CD4-positive, alpha-beta memory T cell (primary cell): Measurements from ENCODE around the gene SLC17A8. TPM values are rescaled to one million over a fixed set of nuclear protein-coding genes. Genes with fewer than 3 reads are reported as not detected.
A peak's percentile ranks its signal among the peaks of the same experiment; 100 is the strongest.

ENCODE experiments used
- CTCF ChIA-PET: fragments of 350-600 bp; sonication (Branson Sonifier 250); formaldehyde crosslinking; loops from one replicate; lab custom pipeline; 2021; ENCODE audit warnings: inconsistent platforms; ENCODE audit not compliant: partially characterized antibody; lab: Charles Lee
- POLR2A ChIA-PET: fragments of 350-600 bp; sonication (Branson Sonifier 250); formaldehyde crosslinking; loops from one replicate; lab custom pipeline; 2021; ENCODE audit not compliant: partially characterized antibody; lab: Charles Lee
- DNase-seq, 5 donors: peaks; one replicate each; pipeline versions ENCODE4 v3.0.0 to v3.0.0-alpha.2; 2020 to 2022; ENCODE audit warnings: mixed read lengths in 1 of 5
- H3K27ac ChIP-seq: one replicate; pipeline ENCODE4 v1.7.0; 2013; ENCODE audit warnings: low read depth, low read length
- H3K27me3 ChIP-seq: 2 replicates; pipeline ENCODE4 v1.7.0; 2013; ENCODE audit warnings: mild to moderate bottlenecking, low read length, moderate library complexity; ENCODE audit not compliant: insufficient read depth
- H3K36me3 ChIP-seq: 2 replicates; pipeline ENCODE4 v1.7.0; 2013; ENCODE audit warnings: mild to moderate bottlenecking, low read length, moderate library complexity; ENCODE audit not compliant: insufficient read depth
- H3K4me1 ChIP-seq: 2 replicates; pipeline ENCODE4 v1.7.0; 2013; ENCODE audit warnings: mild to moderate bottlenecking, low read length, moderate library complexity; ENCODE audit not compliant: insufficient read depth
- H3K4me3 ChIP-seq, 2 donors: one replicate each; pipeline ENCODE4 v1.7.0; 2013; ENCODE audit warnings: low read length in 2 of 2, mild to moderate bottlenecking in 1 of 2
- H3K9me3 ChIP-seq, 2 donors: one replicate each; pipeline ENCODE4 v1.7.0; 2013; ENCODE audit warnings: low read length in 2 of 2, control low read depth in 1 of 2; ENCODE audit not compliant: control insufficient read depth in 1 of 2
- H3K27ac Mint-ChIP-seq, 7 donors: one replicate each; pipeline ENCODE4 v1.8.0; 2020 to 2021; ENCODE audit warnings: mixed read lengths in 7 of 7, mild to moderate bottlenecking in 6 of 7, inconsistent platforms in 3 of 7, moderate library complexity in 3 of 7
- H3K27me3 Mint-ChIP-seq, 2 donors: one replicate each; pipeline ENCODE4 v1.8.0; 2020 to 2021; ENCODE audit warnings: mixed read lengths in 2 of 2
- H3K36me3 Mint-ChIP-seq, 2 donors: one replicate each; pipeline ENCODE4 v1.8.0; 2020 to 2021; ENCODE audit warnings: mixed read lengths in 2 of 2, inconsistent platforms in 1 of 2, mild to moderate bottlenecking in 1 of 2
- H3K4me1 Mint-ChIP-seq, 4 donors: one replicate each; pipeline ENCODE4 v1.8.0; 2020 to 2021; ENCODE audit warnings: mixed read lengths in 4 of 4, mild to moderate bottlenecking in 1 of 4
- H3K4me3 Mint-ChIP-seq, 8 donors: one replicate each; pipeline ENCODE4 v1.8.0; 2020 to 2021; ENCODE audit warnings: mixed read lengths in 8 of 8, mild to moderate bottlenecking in 7 of 8, moderate library complexity in 6 of 8, inconsistent platforms in 3 of 8
- H3K9me3 Mint-ChIP-seq, 8 donors: one replicate each; pipeline ENCODE4 v1.8.0; 2020 to 2021; ENCODE audit warnings: mixed read lengths in 8 of 8, mild to moderate bottlenecking in 5 of 8, inconsistent platforms in 3 of 8, moderate library complexity in 1 of 8
- intact Hi-C: fragments of 100-400 bp; cut with micrococcal nuclease; formaldehyde crosslinking; loops from one replicate; pipeline ENCODE4 v1.15.1; 2023
- polyA plus RNA-seq, 2 donors: library from polyadenylated mRNA; unstranded; fragments of 300-500 nt; fragmentation: Illumina TruSeq; gene quantifications; one replicate each; pipeline ENCODE4 v1.2.3, GENCODE V29; 2021
- total RNA-seq, 2 experiments: library from RNA; stranded (reverse); gene quantifications; one replicate each; pipeline ENCODE4 v1.2.3, GENCODE V29; 2021

SLC17A8 gene
- total and polyA plus RNA-seq, 4 experiments from 2014 or later = not detected

DNA sequence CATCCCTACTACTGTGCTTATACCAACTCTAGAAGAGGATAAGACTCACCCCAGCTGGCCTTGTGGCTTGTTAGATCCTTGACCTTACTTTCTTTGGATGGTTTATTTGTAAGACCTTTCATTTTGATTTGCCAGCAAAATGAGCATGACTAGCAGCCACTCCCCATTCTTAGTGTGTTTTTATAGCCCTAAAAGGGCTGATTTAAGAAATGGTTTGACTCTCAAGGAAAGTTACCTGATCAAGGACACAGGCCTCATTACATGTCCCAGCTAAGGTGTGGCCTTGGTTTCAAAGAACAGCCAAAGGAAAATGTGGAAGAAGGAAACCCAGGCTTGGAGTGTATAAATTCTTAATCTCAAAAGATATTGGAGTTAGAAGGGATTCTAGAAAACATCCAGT lies 41.4 kb downstream of the SLC17A8 start:
- H3K36me3 Mint-ChIP-seq = no peaks in the 10 kb centered on the region
- ChIA-PET POLR2A (no interaction called here), CTCF (no interaction called here)
- Histone ChIP-seq H3K4me3 (no peak overlapping the region), H3K4me1 (no peaks in the 10 kb centered on the region), H3K9me3 (no peaks in the 10 kb centered on the region), H3K27me3 (no peaks in the 10 kb centered on the region), H3K27ac (no peak overlapping the region), H3K36me3 (no peaks in the 10 kb centered on the region)
- H3K4me3 Mint-ChIP-seq = no peak overlapping the region
- intact Hi-C loops = no loop called here
- H3K9me3 Mint-ChIP-seq = no peaks in the 10 kb centered on the region
- H3K27me3 Mint-ChIP-seq = peaks cover 0 to 3% of the 10 kb centered on the region in 2 donors
- no peak for DNase-seq
- H3K27ac Mint-ChIP-seq = no peak overlapping the region
- H3K4me1 Mint-ChIP-seq = peaks cover 0 to 2% (median 0%) of the 10 kb centered on the region in 4 donors

DNA sequence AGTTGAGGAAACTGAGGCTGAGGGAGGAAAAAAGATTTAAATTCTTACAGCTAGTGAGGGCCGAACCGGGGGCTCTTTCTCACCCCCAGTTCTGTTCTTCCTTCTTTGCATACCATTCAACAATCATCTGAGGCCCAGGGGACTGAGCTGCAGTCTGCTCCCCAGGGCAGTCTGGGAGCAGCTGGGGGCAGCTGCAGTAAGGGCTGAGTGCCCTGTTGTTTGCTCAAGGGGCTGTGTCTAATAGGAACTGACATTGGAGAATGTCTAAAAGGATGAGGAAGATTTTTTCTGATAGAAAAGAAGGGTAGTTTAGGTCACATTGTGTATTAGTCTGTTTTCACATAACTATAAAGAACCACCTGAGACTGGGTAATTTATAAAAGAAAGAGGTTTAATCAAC lies 42.2 kb downstream of the SLC17A8 start:
- H3K4me3 ChIP-seq = no peak overlapping the region
- H3K36me3 ChIP-seq = no peaks in the 10 kb centered on the region
- H3K4me1 Mint-ChIP-seq = peaks cover 0 to 2% (median 0%) of the 10 kb centered on the region in 4 donors
- no peaks in the 10 kb centered on the region for H3K9me3 Mint-ChIP-seq
- no peak overlapping the region for H3K4me3 Mint-ChIP-seq
- no peaks in the 10 kb centered on the region for H3K9me3 ChIP-seq
- CTCF ChIA-PET = no interaction called here
- no peaks in the 10 kb centered on the region for H3K4me1 ChIP-seq
- peaks cover 0 to 3% of the 10 kb centered on the region in 2 donors for H3K27me3 Mint-ChIP-seq
- intact Hi-C loops = no loop called here
- POLR2A ChIA-PET = no interaction called here
- H3K36me3 Mint-ChIP-seq = no peaks in the 10 kb centered on the region
- no peak for DNase-seq
- no peak overlapping the region for H3K27ac ChIP-seq
- H3K27ac Mint-ChIP-seq = no peak overlapping the region
- no peaks in the 10 kb centered on the region for H3K27me3 ChIP-seq

DNA sequence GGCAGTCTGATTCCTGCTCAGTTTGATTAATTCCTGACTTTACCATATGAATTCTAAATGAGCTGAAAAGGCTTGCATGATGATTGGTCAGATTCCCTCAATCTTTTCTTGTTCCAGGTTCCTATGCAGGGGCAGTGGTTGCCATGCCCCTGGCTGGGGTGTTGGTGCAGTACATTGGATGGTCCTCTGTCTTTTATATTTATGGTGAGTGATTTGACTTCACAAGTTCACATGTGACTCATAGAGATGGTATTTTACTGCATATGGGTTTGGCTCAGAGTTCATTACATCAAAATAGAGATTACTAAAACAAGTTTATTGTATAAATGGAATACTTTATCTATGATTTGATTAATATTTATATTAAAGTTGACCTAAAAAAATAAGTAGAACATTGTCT lies 44.8 kb downstream of the SLC17A8 start:
- H3K27ac Mint-ChIP-seq = no peak overlapping the region
- peaks cover 0 to 4% of the 10 kb centered on the region in 2 donors for H3K27me3 Mint-ChIP-seq
- intact Hi-C loops = no loop called here

DNA sequence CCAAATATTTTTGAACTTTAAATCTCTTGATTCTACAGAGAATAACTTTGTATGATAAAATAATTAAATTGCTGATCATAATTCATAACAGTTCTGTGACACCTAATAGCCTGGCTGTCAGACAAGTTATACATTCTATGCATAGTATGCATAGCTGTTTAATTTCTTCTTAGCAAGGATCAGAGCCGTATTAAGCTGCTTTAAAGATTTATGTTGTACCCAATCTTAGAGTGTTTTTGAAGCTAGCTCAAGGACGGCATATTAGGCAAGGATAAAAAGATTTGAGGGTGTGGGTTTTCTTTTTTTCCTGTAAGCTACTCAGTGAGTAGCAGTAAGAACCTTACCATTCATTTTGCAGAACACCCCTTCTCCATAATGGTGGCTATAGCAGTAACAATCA lies 45.9 kb downstream of the SLC17A8 start:
- H3K36me3 Mint-ChIP-seq = no peaks in the 10 kb centered on the region
- H3K27me3 Mint-ChIP-seq = peaks cover 0 to 2% of the 10 kb centered on the region in 2 donors
- no peak for DNase-seq
- no peaks in the 10 kb centered on the region for H3K9me3 Mint-ChIP-seq
- H3K27ac Mint-ChIP-seq = no peak overlapping the region
- intact Hi-C loops = no loop called here
- POLR2A ChIA-PET = no interaction called here
- Histone ChIP-seq H3K27me3 (no peaks in the 10 kb centered on the region), H3K4me1 (no peaks in the 10 kb centered on the region), H3K4me3 (no peak overlapping the region), H3K9me3 (no peaks in the 10 kb centered on the region), H3K36me3 (no peaks in the 10 kb centered on the region), H3K27ac (no peak overlapping the region)
- peaks cover 0 to 3% (median under 1%) of the 10 kb centered on the region in 4 donors for H3K4me1 Mint-ChIP-seq
- CTCF ChIA-PET = interaction anchor here (0.7 kb wide), 1 partner anchor 168 kb away, joined by 5 read pairs; no protein-coding TSS in a partner anchor
- H3K4me3 Mint-ChIP-seq = no peak overlapping the region

More for the DNA sequence above, 44.8 kb downstream of the SLC17A8 start:
- H3K4me1 Mint-ChIP-seq = peaks cover 0 to 3% (median under 1%) of the 10 kb centered on the region in 4 donors
- ChIA-PET CTCF (no interaction called here), POLR2A (no interaction called here)
- no peaks in the 10 kb centered on the region for H3K36me3 ChIP-seq
- H3K4me3 ChIP-seq = no peak overlapping the region
- H3K9me3 ChIP-seq = no peaks in the 10 kb centered on the region
- H3K36me3 Mint-ChIP-seq = no peaks in the 10 kb centered on the region
- no peaks in the 10 kb centered on the region for H3K9me3 Mint-ChIP-seq
- DNase-seq = no peak
- H3K27me3 ChIP-seq = no peaks in the 10 kb centered on the region
- no peaks in the 10 kb centered on the region for H3K4me1 ChIP-seq
- H3K4me3 Mint-ChIP-seq = no peak overlapping the region
- no peak overlapping the region for H3K27ac ChIP-seq

DNA sequence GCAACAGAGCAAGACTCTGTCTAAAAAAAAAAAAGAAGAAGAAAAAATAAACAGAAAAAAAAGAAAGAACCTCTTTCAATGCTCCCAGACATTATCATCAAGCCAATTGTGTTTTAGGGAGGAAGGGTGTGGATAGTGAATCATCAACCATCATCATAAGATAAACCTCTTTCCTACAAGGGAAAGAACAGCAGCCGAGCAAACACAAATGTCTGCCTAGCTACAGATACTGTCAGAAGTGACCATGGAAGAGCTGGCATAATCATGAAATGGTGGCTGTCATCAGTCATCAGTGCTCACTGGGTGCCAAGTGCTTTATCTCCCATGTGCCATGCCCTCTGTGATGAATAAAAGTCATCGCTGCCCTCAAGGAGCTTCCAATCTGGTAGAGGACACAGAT lies 46.6 kb downstream of the SLC17A8 start:
- H3K27ac Mint-ChIP-seq = no peak overlapping the region
- H3K4me1 ChIP-seq = no peaks in the 10 kb centered on the region
- no peak overlapping the region for H3K4me3 Mint-ChIP-seq
- no peak overlapping the region for H3K27ac ChIP-seq
- H3K4me3 ChIP-seq = no peak overlapping the region
- peaks cover 0 to 3% (median under 1%) of the 10 kb centered on the region in 4 donors for H3K4me1 Mint-ChIP-seq
- no peak for DNase-seq
- H3K9me3 ChIP-seq = no peaks in the 10 kb centered on the region
- CTCF ChIA-PET = no interaction called here
- peaks cover 0 to 2% of the 10 kb centered on the region in 2 donors for H3K27me3 Mint-ChIP-seq
- H3K36me3 Mint-ChIP-seq = no peaks in the 10 kb centered on the region
- no peaks in the 10 kb centered on the region for H3K36me3 ChIP-seq
- no peaks in the 10 kb centered on the region for H3K9me3 Mint-ChIP-seq
- intact Hi-C loops = no loop called here
- POLR2A ChIA-PET = no interaction called here
- no peaks in the 10 kb centered on the region for H3K27me3 ChIP-seq

DNA sequence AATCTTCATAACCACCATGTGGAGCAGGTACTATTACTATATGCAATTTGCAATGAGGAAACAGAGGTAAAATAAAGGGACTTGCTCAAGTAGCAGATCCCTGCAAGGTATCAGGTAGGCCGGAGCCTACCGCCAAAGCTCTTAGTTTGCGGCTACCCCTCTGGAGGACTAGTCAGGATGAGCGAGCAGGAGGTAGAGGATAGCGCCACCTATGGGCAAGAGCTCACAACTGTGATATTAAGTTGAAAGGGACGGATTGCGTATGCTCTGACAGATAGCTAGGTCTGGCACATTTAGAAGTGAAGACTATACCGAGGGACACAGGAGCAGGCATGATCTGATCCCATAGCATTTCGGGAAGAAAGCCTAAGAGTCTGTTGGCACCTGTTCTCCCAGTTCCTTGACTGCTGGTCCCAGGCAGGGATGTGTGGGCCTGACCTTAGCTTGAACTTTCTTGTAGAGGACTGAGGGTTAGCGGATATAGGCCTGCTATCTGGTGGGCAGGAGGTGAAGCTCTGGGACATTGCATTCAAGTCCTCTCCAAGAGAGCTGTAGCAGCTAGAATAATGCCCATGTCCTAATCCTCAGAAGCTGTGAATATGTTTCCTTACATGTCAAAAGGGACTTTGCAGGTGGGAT lies 48.0 kb downstream of the SLC17A8 start:
- H3K36me3 ChIP-seq = no peaks in the 10 kb centered on the region
- H3K4me3 ChIP-seq = no peak overlapping the region
- no peaks in the 10 kb centered on the region for H3K9me3 ChIP-seq
- H3K27ac ChIP-seq = no peak overlapping the region
- no peaks in the 10 kb centered on the region for H3K27me3 ChIP-seq
- DNase-seq = peak in 2 of 5 donors; percentile 0 to 5
- no peaks in the 10 kb centered on the region for H3K4me1 ChIP-seq
- H3K27me3 Mint-ChIP-seq = peaks cover 5% of the 10 kb centered on the region in 2 donors
- H3K4me1 Mint-ChIP-seq = peaks cover 0 to 3% (median 0%) of the 10 kb centered on the region in 4 donors
- no peak overlapping the region for H3K27ac Mint-ChIP-seq
- intact Hi-C loops = no loop called here
- H3K36me3 Mint-ChIP-seq = no peaks in the 10 kb centered on the region
- H3K4me3 Mint-ChIP-seq = no peak overlapping the region
- H3K9me3 Mint-ChIP-seq = no peaks in the 10 kb centered on the region
- POLR2A ChIA-PET = no interaction called here
- CTCF ChIA-PET = interaction anchor here (0.5 to 1.3 kb wide), 8 partner anchors 26 to 340 kb away, joined by 3 to 6 read pairs (median 4); no protein-coding TSS in a partner anchor

DNA sequence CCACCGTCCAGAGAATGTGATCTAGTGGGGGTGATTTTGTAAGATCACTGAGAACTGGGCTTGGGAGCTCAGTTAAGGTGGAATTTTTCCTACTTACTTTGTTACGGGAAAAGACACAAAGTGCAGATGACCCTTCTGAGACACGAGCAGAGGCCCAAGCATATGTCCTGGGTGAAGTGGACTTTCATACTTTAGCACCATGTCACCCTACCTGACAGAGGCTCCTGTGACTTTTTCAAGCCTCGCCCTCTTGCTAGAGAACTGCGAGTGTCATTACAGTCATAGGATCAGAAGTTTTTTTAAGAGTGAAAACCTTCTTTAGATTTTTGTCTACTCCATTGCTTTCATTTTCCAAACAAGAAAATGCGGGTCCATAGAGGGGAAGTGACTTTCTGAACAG lies 56.1 kb downstream of the SLC17A8 start:
- ChIA-PET CTCF (no interaction called here), POLR2A (no interaction called here)
- no peaks in the 10 kb centered on the region for H3K36me3 ChIP-seq
- H3K4me1 ChIP-seq = no peaks in the 10 kb centered on the region
- H3K27ac ChIP-seq = no peak overlapping the region
- intact Hi-C loops = no loop called here
- DNase-seq = no peak
- no peaks in the 10 kb centered on the region for H3K9me3 Mint-ChIP-seq
- no peak overlapping the region for H3K4me3 Mint-ChIP-seq
- H3K27ac Mint-ChIP-seq = no peak overlapping the region
- no peaks in the 10 kb centered on the region for H3K36me3 Mint-ChIP-seq
- H3K27me3 Mint-ChIP-seq = peaks cover 8 to 14% of the 10 kb centered on the region in 2 donors
- H3K4me1 Mint-ChIP-seq = no peaks in the 10 kb centered on the region
- H3K9me3 ChIP-seq = no peaks in the 10 kb centered on the region
- no peak overlapping the region for H3K4me3 ChIP-seq
- H3K27me3 ChIP-seq = peaks cover 3% of the 10 kb centered on the region
